SK-N-SH treated with all-trans-retinoic acid at 6 μM for 48 hours (cell line): Measurements from ENCODE around the gene SRRM2.

Source experiments
- ARNTL ChIP-seq: fragments of 450-650 bp; formaldehyde crosslinking; IDR thresholded peaks from 2 replicates; pipeline ENCODE4 v1.5.0; 2020; ENCODE audit warnings: low read depth, mild to moderate bottlenecking, moderate library complexity, borderline replicate concordance
- CSDC2 ChIP-seq: fragments of 250-450 bp; sonication (Bioruptor Pico); IDR thresholded peaks from 2 replicates; pipeline ENCODE4 v1.5.0; 2020; ENCODE audit warnings: mild to moderate bottlenecking, moderate library complexity
- TCF4 ChIP-seq: fragments of 250-450 bp; sonication (Bioruptor Pico); IDR thresholded peaks from 2 replicates; pipeline ENCODE4 v1.8.0; 2021; ENCODE audit warnings: mild to moderate bottlenecking, moderate library complexity, borderline replicate concordance
- ZNF70 ChIP-seq: fragments of 450-650 bp; formaldehyde crosslinking; IDR thresholded peaks from 2 replicates; pipeline ENCODE4 v1.5.0; 2020; ENCODE audit warnings: mild to moderate bottlenecking, moderate library complexity
- TF ChIP-seq, protein P1 (sequence below): fragments of 250-450 bp; sonication (Bioruptor Pico); IDR thresholded peaks from 2 replicates; pipeline ENCODE4 v1.8.0; 2020; ENCODE audit warnings: mild to moderate bottlenecking, moderate library complexity, borderline replicate concordance

DNA sequence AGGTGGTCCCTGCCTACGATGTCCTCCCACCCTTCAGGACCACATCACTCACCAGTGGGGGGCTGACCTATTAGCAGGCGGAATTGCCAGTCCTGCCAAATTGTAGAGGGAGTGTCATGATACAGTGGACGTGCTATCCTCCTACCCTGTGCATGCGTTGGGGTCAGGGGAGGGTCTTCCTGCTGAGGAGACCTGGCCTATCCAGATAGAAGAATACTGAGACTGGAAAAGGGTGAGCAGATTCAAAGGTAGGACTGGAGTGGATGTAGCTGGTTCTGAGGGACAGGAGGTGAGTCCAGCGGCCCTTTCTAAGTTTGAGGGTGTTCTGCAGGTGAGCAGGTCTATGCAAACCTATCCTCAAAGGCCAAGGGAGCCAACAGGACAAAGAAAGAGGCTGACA, 53.8 kb downstream of the SRRM2 start:
- TF ChIP-seq, protein P1, sequence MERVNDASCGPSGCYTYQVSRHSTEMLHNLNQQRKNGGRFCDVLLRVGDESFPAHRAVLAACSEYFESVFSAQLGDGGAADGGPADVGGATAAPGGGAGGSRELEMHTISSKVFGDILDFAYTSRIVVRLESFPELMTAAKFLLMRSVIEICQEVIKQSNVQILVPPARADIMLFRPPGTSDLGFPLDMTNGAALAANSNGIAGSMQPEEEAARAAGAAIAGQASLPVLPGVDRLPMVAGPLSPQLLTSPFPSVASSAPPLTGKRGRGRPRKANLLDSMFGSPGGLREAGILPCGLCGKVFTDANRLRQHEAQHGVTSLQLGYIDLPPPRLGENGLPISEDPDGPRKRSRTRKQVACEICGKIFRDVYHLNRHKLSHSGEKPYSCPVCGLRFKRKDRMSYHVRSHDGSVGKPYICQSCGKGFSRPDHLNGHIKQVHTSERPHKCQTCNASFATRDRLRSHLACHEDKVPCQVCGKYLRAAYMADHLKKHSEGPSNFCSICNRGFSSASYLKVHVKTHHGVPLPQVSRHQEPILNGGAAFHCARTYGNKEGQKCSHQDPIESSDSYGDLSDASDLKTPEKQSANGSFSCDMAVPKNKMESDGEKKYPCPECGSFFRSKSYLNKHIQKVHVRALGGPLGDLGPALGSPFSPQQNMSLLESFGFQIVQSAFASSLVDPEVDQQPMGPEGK (CRISPR knock-in tag), result no peak
- no peak for TF ChIP-seq ZNF70 (CRISPR knock-in tag)
- no peak for TF ChIP-seq TCF4 (CRISPR knock-in tag)
- no peak for TF ChIP-seq CSDC2
- no peak for TF ChIP-seq ARNTL
